ENCODE results near the gene CD44.

Gene CD44

GRCh38 chr11:35260342-35260985 is 121.5 kb downstream of the CD44 start:
- DNase-seq (ENCODE audit: low read depth): peak; percentile 84
- TF ChIP-seq CTCF (conservative IDR thresholded peaks at IDR 0.05; ENCODE audit: low read depth, low read length): no peak
- H3K4me3 ChIP-seq (ENCODE audit: low read depth, low read length): no peak overlapping the region

GRCh38 chr11:35261197-35261596 is 122.2 kb downstream of the CD44 start:
- TF ChIP-seq CTCF (conservative IDR thresholded peaks at IDR 0.05; ENCODE audit: low read depth, low read length): no peak
- H3K4me3 ChIP-seq (ENCODE audit: low read depth, low read length): no peak overlapping the region
- no peak for DNase-seq (ENCODE audit: low read depth)

GRCh38 chr11:35262056-35262455 is 123.1 kb downstream of the CD44 start:
- no peak for DNase-seq (ENCODE audit: low read depth)

GRCh38 chr11:35262735-35263134 is 123.8 kb downstream of the CD44 start:
- DNase-seq (ENCODE audit: low read depth): no peak
- TF ChIP-seq CTCF (conservative IDR thresholded peaks at IDR 0.05; ENCODE audit: low read depth, low read length): no peak

More at GRCh38 chr11:35262056-35262455, 123.1 kb downstream of the CD44 start:
- H3K4me3 ChIP-seq (ENCODE audit: low read depth, low read length): no peak overlapping the region
- no peak for TF ChIP-seq CTCF (conservative IDR thresholded peaks at IDR 0.05; ENCODE audit: low read depth, low read length)

GRCh38 chr11:35265755-35266454 is 126.9 kb downstream of the CD44 start:
- H3K4me3 ChIP-seq (ENCODE audit: low read depth, low read length): no peak overlapping the region
- TF ChIP-seq CTCF (conservative IDR thresholded peaks at IDR 0.05; ENCODE audit: low read depth, low read length): no peak
- DNase-seq (ENCODE audit: low read depth): no peak

More at GRCh38 chr11:35262735-35263134, 123.8 kb downstream of the CD44 start:
- no peak overlapping the region for H3K4me3 ChIP-seq (ENCODE audit: low read depth, low read length)

- DNase-seq (ENCODE audit: low read depth): peak; percentile 83
Observed at GRCh38 chr11:35267504-35267903, 128.5 kb downstream of the CD44 start.

More at GRCh38 chr11:35267504-35267903, 128.5 kb downstream of the CD44 start:
- no peak overlapping the region for H3K4me3 ChIP-seq (ENCODE audit: low read depth, low read length)
- TF ChIP-seq CTCF (conservative IDR thresholded peaks at IDR 0.05; ENCODE audit: low read depth, low read length): no peak
